ENCODE measurements around the gene GPAT2.
"Not testable (repeated sequence)": the region's sequence is repeated elsewhere in the genome, so short reads cannot be mapped to it uniquely, and the experiment has no call there.

The GPAT2 gene, protein sequence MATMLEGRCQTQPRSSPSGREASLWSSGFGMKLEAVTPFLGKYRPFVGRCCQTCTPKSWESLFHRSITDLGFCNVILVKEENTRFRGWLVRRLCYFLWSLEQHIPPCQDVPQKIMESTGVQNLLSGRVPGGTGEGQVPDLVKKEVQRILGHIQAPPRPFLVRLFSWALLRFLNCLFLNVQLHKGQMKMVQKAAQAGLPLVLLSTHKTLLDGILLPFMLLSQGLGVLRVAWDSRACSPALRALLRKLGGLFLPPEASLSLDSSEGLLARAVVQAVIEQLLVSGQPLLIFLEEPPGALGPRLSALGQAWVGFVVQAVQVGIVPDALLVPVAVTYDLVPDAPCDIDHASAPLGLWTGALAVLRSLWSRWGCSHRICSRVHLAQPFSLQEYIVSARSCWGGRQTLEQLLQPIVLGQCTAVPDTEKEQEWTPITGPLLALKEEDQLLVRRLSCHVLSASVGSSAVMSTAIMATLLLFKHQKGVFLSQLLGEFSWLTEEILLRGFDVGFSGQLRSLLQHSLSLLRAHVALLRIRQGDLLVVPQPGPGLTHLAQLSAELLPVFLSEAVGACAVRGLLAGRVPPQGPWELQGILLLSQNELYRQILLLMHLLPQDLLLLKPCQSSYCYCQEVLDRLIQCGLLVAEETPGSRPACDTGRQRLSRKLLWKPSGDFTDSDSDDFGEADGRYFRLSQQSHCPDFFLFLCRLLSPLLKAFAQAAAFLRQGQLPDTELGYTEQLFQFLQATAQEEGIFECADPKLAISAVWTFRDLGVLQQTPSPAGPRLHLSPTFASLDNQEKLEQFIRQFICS

GRCh38 chr2:96034792-96035191 lies at the start of gene GPAT2:
Gene GPAT2, minus strand, starts transcription at chr2:96034916. Its CDS starts 2,557 bp downstream, at chr2:96032359.
- not testable (repeated sequence) for DNase-seq

DNA sequence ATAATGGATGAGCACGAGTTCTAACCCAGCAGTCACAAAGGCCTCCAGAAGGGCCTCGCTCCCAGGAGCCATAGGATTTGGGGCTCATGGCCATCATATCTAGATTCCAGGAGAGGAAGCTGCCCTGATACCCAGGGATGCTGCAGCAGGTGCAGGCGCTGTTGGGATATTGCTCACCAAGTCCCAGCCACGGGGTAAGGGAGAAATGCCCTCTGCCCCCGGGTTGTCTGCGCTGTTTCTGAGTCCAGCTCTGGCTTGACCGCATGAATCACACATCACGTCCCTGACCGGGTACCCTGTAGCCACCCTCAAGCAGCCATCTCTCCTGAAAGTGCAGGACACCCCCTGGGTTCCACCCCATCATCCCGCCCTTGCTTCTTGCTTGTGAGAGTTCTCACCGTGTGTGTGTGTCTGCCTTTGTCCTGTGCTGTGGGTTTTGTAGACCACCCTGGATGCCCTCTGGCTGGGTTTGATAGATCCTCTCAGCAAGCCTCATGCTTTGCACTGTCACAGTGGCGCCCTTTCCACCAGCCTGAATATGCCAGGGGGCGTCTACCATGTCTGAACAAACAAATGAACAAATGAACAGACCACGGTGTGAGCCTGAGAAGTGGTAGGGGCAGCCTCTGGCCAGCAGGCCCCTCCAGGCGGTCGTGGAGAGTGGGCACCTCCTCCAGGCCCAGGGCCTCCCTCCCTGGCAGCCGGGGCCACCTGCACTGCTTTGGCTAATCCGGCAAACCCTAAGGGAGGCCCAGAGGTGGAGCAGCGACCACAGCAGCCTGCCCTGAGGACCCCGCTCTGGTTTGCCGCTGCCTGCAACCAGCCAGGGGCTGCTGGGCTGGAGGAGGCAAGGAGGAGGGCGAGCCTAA lies 49.5 kb upstream of the GPAT2 start:
- DNase-seq, result no peak

DNA sequence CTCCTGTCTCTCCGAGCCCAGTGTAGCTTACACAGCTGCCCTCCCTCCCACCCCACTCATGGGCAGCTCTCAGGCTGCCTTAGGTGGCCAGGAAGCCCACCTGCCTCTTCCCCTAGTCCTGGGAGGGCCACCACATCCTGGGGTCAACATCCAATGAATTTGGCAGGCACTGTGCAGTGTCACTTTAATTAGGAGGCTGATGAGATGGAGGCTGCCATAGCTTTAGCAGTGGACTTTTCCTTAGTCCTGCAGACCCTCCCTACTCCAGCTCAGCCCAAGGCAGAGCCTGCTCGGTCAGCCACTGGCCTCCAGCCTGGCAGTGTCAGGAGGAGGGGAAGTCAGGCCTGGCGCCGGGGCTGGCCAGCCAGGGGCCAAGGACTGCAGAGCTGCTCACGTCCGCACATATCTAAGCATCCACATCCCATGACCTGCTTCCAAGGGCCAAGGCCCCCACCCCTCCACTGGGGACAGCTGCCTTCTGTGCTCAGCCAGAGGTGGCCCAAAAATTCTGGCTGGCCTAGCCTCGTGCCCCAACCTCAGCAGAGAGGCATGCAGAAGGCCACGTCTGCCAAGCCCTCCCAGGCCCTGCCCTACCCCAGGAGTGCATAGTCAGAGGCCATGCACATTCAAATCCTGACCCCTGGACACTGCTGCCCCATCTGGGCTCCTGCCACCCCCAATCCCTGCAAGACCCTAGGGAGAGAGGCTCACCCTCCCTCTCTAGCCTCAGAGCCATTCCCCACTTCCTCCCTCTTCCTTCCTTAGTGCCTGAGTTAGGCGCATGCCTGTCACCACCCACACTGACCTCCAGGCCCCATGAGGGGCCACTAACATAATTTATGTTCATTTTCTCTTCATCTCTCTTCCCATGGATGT lies 48.6 kb upstream of the GPAT2 start:
- DNase-seq, result no peak

GRCh38 chr2:96082211-96083063 lies 47.7 kb upstream of the GPAT2 start:
- DNase-seq, result no peak

- no peak for DNase-seq
These were observed 46.3 kb upstream of the GPAT2 start for GRCh38 chr2:96081042-96081441.

- DNase-seq, result no peak
These were observed 40.6 kb upstream of the GPAT2 start for GRCh38 chr2:96075199-96075771.

DNA sequence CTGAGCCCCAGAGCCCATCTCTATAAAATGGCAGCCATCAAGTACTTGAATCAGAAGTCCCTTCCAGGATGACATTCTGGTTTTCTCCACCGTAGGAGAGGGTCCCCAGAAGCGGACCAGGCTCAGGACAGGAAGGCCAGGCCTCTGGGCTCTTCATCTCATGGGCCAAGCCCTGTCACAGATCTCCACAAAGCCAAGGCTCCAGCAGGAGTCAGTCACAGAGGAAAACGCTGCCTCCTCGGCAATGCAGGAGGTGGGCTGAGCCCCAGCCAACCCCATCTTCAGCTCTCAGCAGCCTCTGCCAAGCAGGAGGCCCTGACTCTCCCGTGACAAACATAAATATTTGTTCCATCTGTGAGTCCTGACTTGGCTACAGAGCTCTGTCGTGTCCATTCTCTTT lies 39.4 kb upstream of the GPAT2 start:
- no peak for DNase-seq

DNA sequence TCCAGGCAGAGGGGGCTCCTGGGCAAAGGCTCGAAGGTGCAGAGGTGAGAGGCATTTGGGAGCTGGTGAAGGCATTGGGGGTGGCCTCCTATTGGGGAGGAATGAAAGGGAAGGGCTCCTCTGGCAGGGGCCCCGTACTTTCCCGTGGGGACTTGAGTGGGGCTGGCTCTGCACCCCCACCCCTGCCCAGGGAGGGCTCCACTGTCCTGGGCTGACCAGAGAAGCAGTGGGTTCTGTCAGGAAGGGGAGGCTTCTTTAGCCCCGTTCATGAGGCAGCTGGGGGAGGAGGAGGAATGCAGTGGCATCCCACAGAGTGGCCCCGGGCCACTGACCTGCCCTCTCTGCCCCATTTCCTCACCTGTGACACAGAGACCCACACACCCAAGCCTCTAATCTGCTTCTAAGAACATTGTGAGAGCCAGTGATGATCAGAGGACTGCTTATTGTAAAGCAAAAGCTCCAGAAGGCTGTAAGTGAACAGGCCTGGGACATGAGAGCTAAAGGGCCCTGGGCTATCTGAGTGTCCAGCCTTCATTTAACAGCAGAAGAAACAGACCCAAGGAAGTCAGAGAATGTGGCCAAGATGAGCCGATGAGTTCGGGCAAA lies 38.6 kb upstream of the GPAT2 start:
- no peak for DNase-seq

GRCh38 chr2:96072746-96073145 lies 38.0 kb upstream of the GPAT2 start:
- no peak for DNase-seq

DNA sequence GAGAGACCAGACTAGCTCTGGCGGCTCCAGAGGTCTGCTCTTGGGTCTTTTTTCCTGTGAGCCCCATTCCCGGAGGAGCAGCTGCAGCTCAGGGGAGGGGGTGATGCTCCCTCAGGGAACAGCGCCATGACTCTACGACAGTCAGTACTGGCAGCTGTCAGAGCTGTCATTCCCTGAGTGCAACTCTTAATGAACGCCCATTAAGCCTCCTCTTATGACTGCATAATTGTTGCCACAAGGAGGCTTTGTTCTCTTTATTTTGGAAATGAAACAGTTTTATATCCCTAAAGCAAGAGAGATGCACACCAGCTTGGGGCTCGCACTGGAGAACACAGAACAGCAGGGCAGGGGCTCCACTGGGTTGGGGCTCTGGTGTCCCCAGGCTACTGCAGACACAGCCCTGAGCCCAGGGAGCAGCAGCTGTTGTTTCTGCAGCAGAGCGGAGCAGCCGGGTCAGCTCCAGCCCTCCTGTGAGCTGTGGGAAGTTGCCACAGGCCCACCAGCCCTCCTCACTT lies 37.3 kb upstream of the GPAT2 start:
- DNase-seq, result not testable (repeated sequence)

GRCh38 chr2:96071087-96071976 lies 36.6 kb upstream of the GPAT2 start:
- DNase-seq, result not testable (repeated sequence)

- DNase-seq, result not testable (repeated sequence)
These were observed 35.6 kb upstream of the GPAT2 start for GRCh38 chr2:96070351-96070750.

GRCh38 chr2:96069878-96070277 lies 35.2 kb upstream of the GPAT2 start:
- DNase-seq, result not testable (repeated sequence)

- not testable (repeated sequence) for DNase-seq
These were observed 33.3 kb upstream of the GPAT2 start for GRCh38 chr2:96067902-96068581.

GRCh38 chr2:96067098-96067660 lies 32.5 kb upstream of the GPAT2 start:
- DNase-seq, result not testable (repeated sequence)

DNA sequence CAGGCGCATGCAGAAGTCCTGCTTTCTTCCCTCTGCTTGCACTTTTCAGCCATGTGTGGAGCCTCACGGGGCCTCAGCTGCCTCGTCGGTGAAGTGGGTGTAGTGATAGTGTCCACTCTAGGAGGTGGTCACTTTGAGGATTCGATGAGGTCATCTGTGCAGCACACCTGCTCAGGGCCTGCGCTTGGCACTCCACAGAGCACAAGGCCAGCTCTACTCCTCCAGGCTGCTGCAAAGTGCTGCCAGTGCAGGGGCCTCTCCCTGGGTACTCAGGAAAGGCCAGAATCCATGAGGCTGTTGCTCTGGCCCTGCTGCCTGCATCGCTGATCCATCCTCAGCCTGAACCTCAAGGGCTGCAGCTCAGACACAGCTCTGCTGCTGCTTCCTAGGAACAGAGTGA lies 31.8 kb upstream of the GPAT2 start:
- DNase-seq, result not testable (repeated sequence)

GRCh38 chr2:96065954-96066353 lies 31.2 kb upstream of the GPAT2 start:
- DNase-seq, result not testable (repeated sequence)
